Panc1 (cell line): Measurements from ENCODE around the gene ADGRD1.

Experiments used
- CTCF ChIP-seq: fragments of 450-650 bp; IDR thresholded peaks from 2 replicates; pipeline ENCODE4 v1.5.1; 2017; ENCODE audit warnings: mild to moderate bottlenecking
- POLR2AphosphoS5 ChIP-seq: IDR thresholded peaks from 2 replicates; pipeline ENCODE4 v1.6.1; 2012; ENCODE audit warnings: mild to moderate bottlenecking, low read depth, low read length, moderate library complexity

- no peak for TF ChIP-seq POLR2AphosphoS5
- TF ChIP-seq CTCF = no peak
These were observed 96.0 kb downstream of the ADGRD1 start for GRCh38 chr12:131049549-131050339.
